Neural crest cell (in vitro differentiated cells): ENCODE data around the gene MARK3. TPM values are rescaled to one million over a fixed set of nuclear protein-coding genes. Genes with fewer than 3 reads are reported as not detected.

Experiments used
- DNase-seq: peaks from one replicate; pipeline ENCODE4 v3.0.0; 2021; ENCODE audit warnings: low read depth, mixed read lengths, low spot score
- H3K27ac Mint-ChIP-seq: one replicate; pipeline ENCODE4 v1.8.0; 2021; ENCODE audit warnings: mild to moderate bottlenecking, mixed read lengths; ENCODE audit not compliant: unreplicated experiment
- H3K27me3 Mint-ChIP-seq: 2 replicates; pipeline ENCODE4 v1.8.0; 2021; ENCODE audit warnings: low read depth, mild to moderate bottlenecking, mixed read lengths
- H3K36me3 Mint-ChIP-seq: 2 replicates; pipeline ENCODE4 v1.8.0; 2021; ENCODE audit warnings: low read depth, mild to moderate bottlenecking, mixed read lengths
- H3K4me1 Mint-ChIP-seq: 2 replicates; pipeline ENCODE4 v1.8.0; 2021; ENCODE audit warnings: mixed read lengths
- H3K4me3 Mint-ChIP-seq: one replicate; pipeline ENCODE4 v1.8.0; 2021; ENCODE audit warnings: mild to moderate bottlenecking, mixed read lengths
- H3K9me3 Mint-ChIP-seq: 2 replicates; pipeline ENCODE4 v1.8.0; 2021; ENCODE audit warnings: mixed read lengths
- CTCF ChIP-seq: fragments of 200-600 bp; sonication (generic); conservative IDR thresholded peaks from 2 replicates; pipeline ENCODE4 v1.5.0; 2021; ENCODE audit warnings: antibody characterized with exemption, mild to moderate bottlenecking
- total RNA-seq: library from RNA; stranded (reverse); gene quantifications from 2 replicates; pipeline ENCODE4 v1.2.1, GENCODE V29; 2021

The MARK3 gene
- total RNA-seq, 1 donor from 2014 or later = 98.8 TPM

GRCh38 chr14:103500148-103500990 lies 115.2 kb downstream of the MARK3 start:
- H3K4me1 Mint-ChIP-seq = peaks cover 9% of the 10 kb centered on the region
- no peaks in the 10 kb centered on the region for H3K9me3 Mint-ChIP-seq
- peak; percentile 89 for DNase-seq
- no peaks in the 10 kb centered on the region for H3K27me3 Mint-ChIP-seq
- TF ChIP-seq CTCF = peak; percentile 98
- H3K36me3 Mint-ChIP-seq = peaks cover 20% of the 10 kb centered on the region
- no peak overlapping the region for H3K27ac Mint-ChIP-seq
- H3K4me3 Mint-ChIP-seq = no peak overlapping the region

GRCh38 chr14:103501041-103501870 lies 116.0 kb downstream of the MARK3 start:
- H3K27me3 Mint-ChIP-seq = no peaks in the 10 kb centered on the region
- no peak overlapping the region for H3K4me3 Mint-ChIP-seq
- H3K36me3 Mint-ChIP-seq = peaks cover 20% of the 10 kb centered on the region
- TF ChIP-seq CTCF = no peak
- H3K27ac Mint-ChIP-seq = peak overlapping the region; percentile 73
- H3K9me3 Mint-ChIP-seq = no peaks in the 10 kb centered on the region
- H3K4me1 Mint-ChIP-seq = peaks cover 9% of the 10 kb centered on the region
- no peak for DNase-seq

GRCh38 chr14:103501921-103502669 lies 116.9 kb downstream of the MARK3 start:
- Mint-ChIP-seq H3K4me3 (no peak overlapping the region), H3K4me1 (peaks cover 9% of the 10 kb centered on the region), H3K36me3 (peaks cover 23% of the 10 kb centered on the region)

GRCh38 chr14:103502877-103503276 lies 117.7 kb downstream of the MARK3 start:
- H3K4me1 Mint-ChIP-seq = peaks cover 9% of the 10 kb centered on the region
- H3K9me3 Mint-ChIP-seq = no peaks in the 10 kb centered on the region
- no peak for DNase-seq

More at GRCh38 chr14:103501921-103502669, 116.9 kb downstream of the MARK3 start:
- H3K9me3 Mint-ChIP-seq = no peaks in the 10 kb centered on the region
- H3K27me3 Mint-ChIP-seq = no peaks in the 10 kb centered on the region
- H3K27ac Mint-ChIP-seq = no peak overlapping the region
- no peak for TF ChIP-seq CTCF
- no peak for DNase-seq

More at GRCh38 chr14:103502877-103503276, 117.7 kb downstream of the MARK3 start:
- Mint-ChIP-seq H3K36me3 (peaks cover 23% of the 10 kb centered on the region), H3K4me3 (no peak overlapping the region), H3K27ac (no peak overlapping the region), H3K27me3 (no peaks in the 10 kb centered on the region)
- TF ChIP-seq CTCF = no peak
